HEK293 (cell line): Measurements from ENCODE around the gene SHE.

ENCODE experiments used
- HOXD13 ChIP-seq: sonication (generic); formaldehyde crosslinking; IDR thresholded peaks from 2 replicates; pipeline ENCODE4 v1.8.0; 2022; ENCODE audit warnings: missing genetic modification reagents, borderline replicate concordance
- MYNN ChIP-seq: fragments of 450-650 bp; formaldehyde crosslinking; IDR thresholded peaks from 2 replicates; pipeline ENCODE4 v1.5.1; 2016; ENCODE audit warnings: missing biosample characterization, missing genetic modification characterization, borderline replicate concordance
- OSR2 ChIP-seq: fragments of 450-650 bp; formaldehyde crosslinking; IDR thresholded peaks from 2 replicates; pipeline ENCODE4 v1.5.1; 2016; ENCODE audit warnings: missing biosample characterization, missing genetic modification characterization
- RBAK ChIP-seq: fragments of 450-650 bp; formaldehyde crosslinking; IDR thresholded peaks from 2 replicates; pipeline ENCODE4 v1.5.1; 2016; ENCODE audit warnings: missing biosample characterization, missing genetic modification characterization
- SCRT2 ChIP-seq: fragments of 450-650 bp; formaldehyde crosslinking; IDR thresholded peaks from 2 replicates; pipeline ENCODE4 v1.5.1; 2016; ENCODE audit warnings: missing biosample characterization, missing genetic modification characterization
- WT1 ChIP-seq: fragments of 450-650 bp; formaldehyde crosslinking; IDR thresholded peaks from 2 replicates; pipeline ENCODE4 v1.5.1; 2016; ENCODE audit warnings: missing biosample characterization, missing genetic modification characterization
- ZBTB20 ChIP-seq: fragments of 450-650 bp; formaldehyde crosslinking; IDR thresholded peaks from 2 replicates; pipeline ENCODE4 v1.5.1; 2016; ENCODE audit warnings: missing biosample characterization, missing genetic modification characterization
- ZFHX2 ChIP-seq: fragments of 450-650 bp; formaldehyde crosslinking; conservative IDR thresholded peaks from 2 replicates; pipeline ENCODE4 v1.5.1; 2016; ENCODE audit warnings: missing biosample characterization, missing genetic modification characterization
- ZFP41 ChIP-seq: fragments of 450-650 bp; formaldehyde crosslinking; IDR thresholded peaks from 2 replicates; pipeline ENCODE4 v1.5.1; 2016; ENCODE audit warnings: missing biosample characterization, missing genetic modification characterization, borderline replicate concordance
- ZFP69B ChIP-seq: fragments of 450-650 bp; formaldehyde crosslinking; IDR thresholded peaks from 2 replicates; pipeline ENCODE4 v1.5.1; 2016; ENCODE audit warnings: missing biosample characterization, missing genetic modification characterization
- ZNF266 ChIP-seq: fragments of 450-650 bp; formaldehyde crosslinking; IDR thresholded peaks from 2 replicates; pipeline ENCODE4 v1.5.1; 2016; ENCODE audit warnings: missing biosample characterization, missing genetic modification characterization, low read depth
- ZNF416 ChIP-seq: fragments of 450-650 bp; formaldehyde crosslinking; IDR thresholded peaks from 2 replicates; pipeline ENCODE4 v1.5.1; 2016; ENCODE audit warnings: missing biosample characterization, missing genetic modification characterization
- ZNF501 ChIP-seq: fragments of 450-650 bp; formaldehyde crosslinking; IDR thresholded peaks from 2 replicates; pipeline ENCODE4 v1.5.1; 2016; ENCODE audit warnings: missing biosample characterization, missing genetic modification characterization
- ZNF521 ChIP-seq: fragments of 450-650 bp; formaldehyde crosslinking; IDR thresholded peaks from 2 replicates; pipeline ENCODE4 v1.5.1; 2017; ENCODE audit warnings: missing biosample characterization, mild to moderate bottlenecking, missing genetic modification characterization
- ZNF558 ChIP-seq: fragments of 450-650 bp; formaldehyde crosslinking; IDR thresholded peaks from 2 replicates; pipeline ENCODE4 v1.5.1; 2016; ENCODE audit warnings: missing biosample characterization, missing genetic modification characterization
- ZNF654 ChIP-seq: fragments of 450-650 bp; formaldehyde crosslinking; IDR thresholded peaks from 2 replicates; pipeline ENCODE4 v1.5.1; 2016; ENCODE audit warnings: low read depth, missing biosample characterization, missing genetic modification characterization
- ZNF664 ChIP-seq: fragments of 450-650 bp; formaldehyde crosslinking; IDR thresholded peaks from 2 replicates; pipeline ENCODE4 v1.5.1; 2016; ENCODE audit warnings: missing biosample characterization, missing genetic modification characterization
- ZNF707 ChIP-seq: fragments of 450-650 bp; formaldehyde crosslinking; IDR thresholded peaks from 2 replicates; pipeline ENCODE4 v1.5.1; 2016; ENCODE audit warnings: missing biosample characterization, missing genetic modification characterization
- ZNF747 ChIP-seq: fragments of 450-650 bp; formaldehyde crosslinking; IDR thresholded peaks from 2 replicates; pipeline ENCODE4 v1.5.1; 2016; ENCODE audit warnings: missing biosample characterization, missing genetic modification characterization
- ZNF785 ChIP-seq: fragments of 450-650 bp; formaldehyde crosslinking; IDR thresholded peaks from 2 replicates; pipeline ENCODE4 v1.5.1; 2016; ENCODE audit warnings: missing biosample characterization, missing genetic modification characterization
- ZSCAN23 ChIP-seq: fragments of 450-650 bp; formaldehyde crosslinking; IDR thresholded peaks from 2 replicates; pipeline ENCODE4 v1.5.1; 2016; ENCODE audit warnings: missing biosample characterization, missing genetic modification characterization
- TF ChIP-seq, protein P1 (sequence below): fragments of 450-650 bp; formaldehyde crosslinking; IDR thresholded peaks from 2 replicates; pipeline ENCODE4 v1.5.1; 2017; ENCODE audit warnings: missing biosample characterization, missing genetic modification characterization
- TF ChIP-seq, protein P2 (sequence below): fragments of 450-650 bp; formaldehyde crosslinking; IDR thresholded peaks from 2 replicates; pipeline ENCODE4 v1.5.1; 2016; ENCODE audit warnings: missing biosample characterization, missing genetic modification characterization
- TF ChIP-seq, protein P3 (sequence below): fragments of 450-650 bp; formaldehyde crosslinking; IDR thresholded peaks from 2 replicates; pipeline ENCODE4 v1.5.1; 2016; ENCODE audit warnings: missing biosample characterization, missing genetic modification characterization
- TF ChIP-seq, protein P4 (sequence below): fragments of 450-650 bp; formaldehyde crosslinking; IDR thresholded peaks from 2 replicates; pipeline ENCODE4 v1.5.1; 2016; ENCODE audit warnings: missing biosample characterization, missing genetic modification characterization

Gene SHE

DNA sequence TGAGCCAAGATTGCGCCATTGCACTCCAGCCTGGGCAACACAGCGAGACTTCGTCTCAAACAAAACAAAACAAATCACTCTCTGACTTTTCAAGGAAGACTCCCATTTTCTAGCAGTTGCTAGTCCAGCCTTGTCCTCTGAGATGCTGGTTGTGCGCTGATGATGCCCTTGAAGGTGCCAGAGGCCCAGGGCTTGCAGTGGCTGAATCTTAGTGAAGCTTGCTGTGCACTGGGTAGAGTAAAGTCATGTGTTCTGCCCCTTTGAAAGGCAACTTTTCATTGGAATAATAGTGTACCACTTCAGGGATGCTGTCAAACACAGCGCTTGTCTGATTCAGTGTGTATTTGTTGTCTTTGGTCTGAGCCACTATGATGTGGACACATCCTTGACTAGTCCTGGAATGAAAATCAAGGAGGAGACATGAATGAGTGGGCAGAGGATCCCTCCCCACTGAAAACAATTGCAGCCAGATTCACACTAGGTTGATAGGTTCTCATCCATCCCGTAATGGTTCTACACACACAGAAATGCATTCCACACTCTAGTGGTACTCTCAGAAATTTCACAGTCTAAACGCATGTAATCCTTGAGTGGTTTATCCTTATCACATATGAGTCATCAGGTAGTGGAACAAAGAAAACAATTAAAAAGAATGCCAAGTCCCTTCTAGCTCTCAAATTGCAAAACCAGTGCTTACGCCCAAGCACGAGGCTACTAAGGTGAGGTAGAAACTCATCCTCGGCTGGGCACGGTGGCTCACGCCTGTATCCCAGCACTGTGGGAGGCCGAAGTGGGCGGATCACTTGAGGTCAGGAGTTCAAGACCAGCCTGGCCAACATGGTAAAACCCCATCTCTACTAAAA lies 18.0 kb downstream of the SHE start (continued):
- TF ChIP-seq, protein P1, sequence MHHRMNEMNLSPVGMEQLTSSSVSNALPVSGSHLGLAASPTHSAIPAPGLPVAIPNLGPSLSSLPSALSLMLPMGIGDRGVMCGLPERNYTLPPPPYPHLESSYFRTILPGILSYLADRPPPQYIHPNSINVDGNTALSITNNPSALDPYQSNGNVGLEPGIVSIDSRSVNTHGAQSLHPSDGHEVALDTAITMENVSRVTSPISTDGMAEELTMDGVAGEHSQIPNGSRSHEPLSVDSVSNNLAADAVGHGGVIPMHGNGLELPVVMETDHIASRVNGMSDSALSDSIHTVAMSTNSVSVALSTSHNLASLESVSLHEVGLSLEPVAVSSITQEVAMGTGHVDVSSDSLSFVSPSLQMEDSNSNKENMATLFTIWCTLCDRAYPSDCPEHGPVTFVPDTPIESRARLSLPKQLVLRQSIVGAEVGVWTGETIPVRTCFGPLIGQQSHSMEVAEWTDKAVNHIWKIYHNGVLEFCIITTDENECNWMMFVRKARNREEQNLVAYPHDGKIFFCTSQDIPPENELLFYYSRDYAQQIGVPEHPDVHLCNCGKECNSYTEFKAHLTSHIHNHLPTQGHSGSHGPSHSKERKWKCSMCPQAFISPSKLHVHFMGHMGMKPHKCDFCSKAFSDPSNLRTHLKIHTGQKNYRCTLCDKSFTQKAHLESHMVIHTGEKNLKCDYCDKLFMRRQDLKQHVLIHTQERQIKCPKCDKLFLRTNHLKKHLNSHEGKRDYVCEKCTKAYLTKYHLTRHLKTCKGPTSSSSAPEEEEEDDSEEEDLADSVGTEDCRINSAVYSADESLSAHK = peak; percentile 50; the same call in 1 of the 2 replicates
- TF ChIP-seq ZNF558 = peak; percentile 67; the same call in 1 of the 2 replicates
- TF ChIP-seq OSR2 (tag by site-specific recombination) = peak; percentile 85
- no peak for TF ChIP-seq ZNF654 (tag by site-specific recombination)
- TF ChIP-seq ZNF707 (tag by site-specific recombination) = no peak
- TF ChIP-seq HOXD13 (CRISPR knock-in tag) = no peak
- no peak for TF ChIP-seq ZNF747 (tag by site-specific recombination)
- TF ChIP-seq ZNF521 (tag by site-specific recombination) = no peak
- no peak for TF ChIP-seq ZNF416 (tag by site-specific recombination)
- TF ChIP-seq, protein P2, sequence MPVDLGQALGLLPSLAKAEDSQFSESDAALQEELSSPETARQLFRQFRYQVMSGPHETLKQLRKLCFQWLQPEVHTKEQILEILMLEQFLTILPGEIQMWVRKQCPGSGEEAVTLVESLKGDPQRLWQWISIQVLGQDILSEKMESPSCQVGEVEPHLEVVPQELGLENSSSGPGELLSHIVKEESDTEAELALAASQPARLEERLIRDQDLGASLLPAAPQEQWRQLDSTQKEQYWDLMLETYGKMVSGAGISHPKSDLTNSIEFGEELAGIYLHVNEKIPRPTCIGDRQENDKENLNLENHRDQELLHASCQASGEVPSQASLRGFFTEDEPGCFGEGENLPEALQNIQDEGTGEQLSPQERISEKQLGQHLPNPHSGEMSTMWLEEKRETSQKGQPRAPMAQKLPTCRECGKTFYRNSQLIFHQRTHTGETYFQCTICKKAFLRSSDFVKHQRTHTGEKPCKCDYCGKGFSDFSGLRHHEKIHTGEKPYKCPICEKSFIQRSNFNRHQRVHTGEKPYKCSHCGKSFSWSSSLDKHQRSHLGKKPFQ = peak; percentile 58
- 0 out of 2 replicates have a peak, but pooled peaks have one; percentile 11 for TF ChIP-seq ZNF664 (tag by site-specific recombination)
- TF ChIP-seq ZFHX2 (tag by site-specific recombination) = peak; percentile 93
- TF ChIP-seq, protein P3, sequence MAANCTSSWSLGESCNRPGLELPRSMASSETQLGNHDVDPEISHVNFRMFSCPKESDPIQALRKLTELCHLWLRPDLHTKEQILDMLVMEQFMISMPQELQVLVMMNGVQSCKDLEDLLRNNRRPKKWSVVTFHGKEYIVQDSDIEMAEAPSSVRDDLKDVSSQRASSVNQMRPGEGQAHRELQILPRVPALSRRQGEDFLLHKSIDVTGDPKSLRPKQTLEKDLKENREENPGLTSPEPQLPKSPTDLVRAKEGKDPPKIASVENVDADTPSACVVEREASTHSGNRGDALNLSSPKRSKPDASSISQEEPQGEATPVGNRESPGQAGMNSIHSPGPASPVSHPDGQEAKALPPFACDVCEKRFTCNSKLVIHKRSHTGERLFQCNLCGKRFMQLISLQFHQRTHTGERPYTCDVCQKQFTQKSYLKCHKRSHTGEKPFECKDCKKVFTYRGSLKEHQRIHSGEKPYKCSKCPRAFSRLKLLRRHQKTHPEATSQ (tag by site-specific recombination) = 0 out of 2 replicates have a peak, but pooled peaks have one; percentile 77
- no peak for TF ChIP-seq ZNF501 (tag by site-specific recombination)
- no peak for TF ChIP-seq ZFP41 (tag by site-specific recombination)
- TF ChIP-seq MYNN (tag by site-specific recombination) = no peak
- TF ChIP-seq ZSCAN23 (tag by site-specific recombination) = peak; percentile 76
- TF ChIP-seq ZBTB20 (tag by site-specific recombination) = no peak; the same call in 1 of the 2 replicates
- TF ChIP-seq, protein P4, sequence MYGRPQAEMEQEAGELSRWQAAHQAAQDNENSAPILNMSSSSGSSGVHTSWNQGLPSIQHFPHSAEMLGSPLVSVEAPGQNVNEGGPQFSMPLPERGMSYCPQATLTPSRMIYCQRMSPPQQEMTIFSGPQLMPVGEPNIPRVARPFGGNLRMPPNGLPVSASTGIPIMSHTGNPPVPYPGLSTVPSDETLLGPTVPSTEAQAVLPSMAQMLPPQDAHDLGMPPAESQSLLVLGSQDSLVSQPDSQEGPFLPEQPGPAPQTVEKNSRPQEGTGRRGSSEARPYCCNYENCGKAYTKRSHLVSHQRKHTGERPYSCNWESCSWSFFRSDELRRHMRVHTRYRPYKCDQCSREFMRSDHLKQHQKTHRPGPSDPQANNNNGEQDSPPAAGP (tag by site-specific recombination) = peak; percentile 92
- 0 out of 2 replicates have a peak, but pooled peaks have one; percentile 70 for TF ChIP-seq ZFP69B
- TF ChIP-seq ZNF266 (tag by site-specific recombination) = no peak
- no peak for TF ChIP-seq RBAK
- peak; percentile 61; the same call in 1 of the 2 replicates for TF ChIP-seq ZNF785 (tag by site-specific recombination)
- TF ChIP-seq WT1 (tag by site-specific recombination) = peak; percentile 39
- TF ChIP-seq SCRT2 (tag by site-specific recombination) = peak; percentile 38; the same call in 1 of the 2 replicates
